ENCODE results near the gene JUNB. TPM values are rescaled to one million over a fixed set of nuclear protein-coding genes. Genes with fewer than 3 reads are reported as not detected.

The JUNB gene
- total RNA-seq, 1 donor from 2014 or later = 302 TPM

DNA sequence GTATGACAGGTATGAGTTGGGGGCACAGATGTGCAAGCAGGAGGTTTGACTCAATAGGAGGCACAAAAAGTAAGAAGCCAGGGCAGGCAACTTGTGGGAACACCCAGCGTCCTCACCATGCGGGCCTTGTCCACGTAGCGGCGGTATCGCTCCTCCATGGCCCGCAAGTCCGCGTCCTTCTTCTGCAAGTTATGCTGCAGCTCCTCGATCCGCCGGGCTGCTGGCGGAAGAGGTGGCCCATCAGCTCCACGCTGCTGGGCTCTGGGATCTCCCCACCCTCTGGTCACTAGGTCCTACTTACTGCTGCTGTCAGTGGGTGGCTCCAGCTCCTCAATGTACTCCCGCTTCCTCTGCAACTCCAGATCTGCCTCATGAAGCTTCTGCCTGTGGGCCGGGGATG is 26.6 kb upstream of the JUNB start:
- intact Hi-C loops (cut with micrococcal nuclease) = no loop called here
- Mint-ChIP-seq H3K4me3 (no peak overlapping the region), H3K27me3 (no peaks in the 10 kb centered on the region), H3K36me3 (ENCODE audit: low read depth) (no peaks in the 10 kb centered on the region), H3K9me3 (no peaks in the 10 kb centered on the region), H3K27ac (no peak overlapping the region), H3K4me1 (peaks cover 4% of the 10 kb centered on the region)
- DNase-seq = no peak

- Mint-ChIP-seq H3K27ac (no peak overlapping the region), H3K9me3 (no peaks in the 10 kb centered on the region), H3K4me1 (peaks cover 3% of the 10 kb centered on the region), H3K4me3 (peak overlapping the region; percentile 70), H3K27me3 (no peaks in the 10 kb centered on the region), H3K36me3 (ENCODE audit: low read depth) (no peaks in the 10 kb centered on the region)
- intact Hi-C loops (cut with micrococcal nuclease) = loop anchor here (1.0 to 2.0 kb wide), 2 partner anchors 30 to 81 kb away; no protein-coding TSS in a partner anchor
- DNase-seq = peak; percentile 96
These were observed 25.2 kb upstream of the JUNB start for GRCh38 chr19:12766051-12766521.

DNA sequence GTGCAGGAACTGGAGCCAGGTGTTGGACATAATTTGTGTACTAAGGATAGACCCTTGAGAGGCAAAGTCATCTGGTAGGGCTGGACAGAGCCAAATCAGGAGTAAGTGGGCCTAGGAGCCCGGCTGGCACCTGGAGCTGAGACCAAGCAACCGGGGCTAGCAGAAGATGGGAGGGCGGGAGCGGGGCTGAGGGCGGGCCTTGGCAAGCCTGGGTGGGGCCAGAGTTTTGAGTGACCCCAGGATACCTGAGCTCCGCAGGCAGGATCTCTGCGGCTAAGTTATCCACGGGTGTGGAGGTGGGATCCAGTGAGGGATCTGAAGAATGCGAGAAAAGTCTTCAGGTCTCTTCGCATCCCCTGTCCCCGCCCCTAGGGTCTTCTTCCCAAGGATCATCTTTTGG is 24.1 kb upstream of the JUNB start:
- no peaks in the 10 kb centered on the region for H3K27me3 Mint-ChIP-seq
- H3K36me3 Mint-ChIP-seq (ENCODE audit: low read depth) = no peaks in the 10 kb centered on the region
- H3K9me3 Mint-ChIP-seq = no peaks in the 10 kb centered on the region
- H3K4me3 Mint-ChIP-seq = no peak overlapping the region
- no peak for DNase-seq
- H3K27ac Mint-ChIP-seq = no peak overlapping the region
- H3K4me1 Mint-ChIP-seq = peaks cover 3% of the 10 kb centered on the region
- intact Hi-C loops (cut with micrococcal nuclease) = loop anchor here (2.0 kb wide), 1 partner anchor 80 kb away; no protein-coding TSS in a partner anchor

DNA sequence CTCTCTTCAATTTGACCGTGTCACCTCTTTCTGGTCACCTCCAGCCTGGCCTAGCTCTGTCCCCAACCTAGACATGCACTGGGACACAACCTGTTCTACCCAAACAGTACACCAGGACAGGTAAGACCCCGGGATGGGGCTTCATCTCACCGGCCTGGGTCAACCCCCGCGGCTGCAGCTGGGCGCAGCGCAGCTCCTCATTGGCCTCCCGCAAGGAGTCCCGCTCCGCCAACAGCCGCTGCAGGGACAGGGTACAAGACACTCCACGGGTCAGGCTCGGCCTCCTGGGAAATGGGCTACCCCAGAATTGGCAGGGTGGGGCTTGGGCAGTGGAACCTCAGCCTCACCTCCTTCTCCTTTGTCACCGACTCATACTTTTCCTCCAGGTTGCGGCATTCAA is 23.6 kb upstream of the JUNB start:
- DNase-seq = no peak
- H3K27me3 Mint-ChIP-seq = no peaks in the 10 kb centered on the region
- no peaks in the 10 kb centered on the region for H3K9me3 Mint-ChIP-seq
- peaks cover 3% of the 10 kb centered on the region for H3K4me1 Mint-ChIP-seq
- no peaks in the 10 kb centered on the region for H3K36me3 Mint-ChIP-seq (ENCODE audit: low read depth)
- no peak overlapping the region for H3K27ac Mint-ChIP-seq
- no peak overlapping the region for H3K4me3 Mint-ChIP-seq
- intact Hi-C loops (cut with micrococcal nuclease) = loop anchor here (2.0 kb wide), 1 partner anchor 79 kb away; no protein-coding TSS in a partner anchor

GRCh38 chr19:12769689-12770088 is 21.6 kb upstream of the JUNB start:
- Mint-ChIP-seq H3K9me3 (no peaks in the 10 kb centered on the region), H3K27me3 (no peaks in the 10 kb centered on the region), H3K4me1 (peaks cover 14% of the 10 kb centered on the region), H3K4me3 (no peak overlapping the region), H3K36me3 (ENCODE audit: low read depth) (no peaks in the 10 kb centered on the region), H3K27ac (no peak overlapping the region)
- intact Hi-C loops (cut with micrococcal nuclease) = no loop called here
- DNase-seq = peak; percentile 79

- H3K27me3 Mint-ChIP-seq = no peaks in the 10 kb centered on the region
- H3K27ac Mint-ChIP-seq = no peak overlapping the region
- H3K36me3 Mint-ChIP-seq (ENCODE audit: low read depth) = no peaks in the 10 kb centered on the region
These were observed 20.4 kb upstream of the JUNB start for GRCh38 chr19:12770922-12771321.

DNA sequence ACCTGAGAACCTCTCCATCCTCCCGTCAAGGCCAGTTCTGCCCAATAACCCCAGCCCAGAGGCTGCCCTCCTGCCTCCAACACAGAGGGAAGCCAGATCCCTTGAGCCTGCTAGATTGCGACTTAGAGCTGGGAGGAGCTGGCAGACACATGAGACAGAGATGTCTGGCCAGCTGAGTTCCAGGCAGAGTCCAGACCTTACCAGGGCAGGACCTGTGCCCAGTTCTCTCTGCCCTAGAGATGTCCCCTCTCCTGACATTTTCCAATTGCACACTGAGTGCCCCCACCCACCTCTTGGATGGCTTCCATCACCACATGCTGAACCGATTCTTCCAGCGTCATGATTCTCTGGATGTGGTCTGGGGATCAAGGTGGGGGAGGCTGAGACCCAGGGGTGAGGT is 19.0 kb upstream of the JUNB start:
- intact Hi-C loops (cut with micrococcal nuclease) = no loop called here
- Mint-ChIP-seq H3K4me1 (peaks cover 17% of the 10 kb centered on the region), H3K27ac (no peak overlapping the region), H3K9me3 (no peaks in the 10 kb centered on the region), H3K36me3 (ENCODE audit: low read depth) (no peaks in the 10 kb centered on the region), H3K27me3 (no peaks in the 10 kb centered on the region), H3K4me3 (no peak overlapping the region)
- DNase-seq = no peak

More at GRCh38 chr19:12770922-12771321, 20.4 kb upstream of the JUNB start:
- DNase-seq = no peak
- Mint-ChIP-seq H3K4me3 (no peak overlapping the region), H3K9me3 (no peaks in the 10 kb centered on the region), H3K4me1 (peaks cover 14% of the 10 kb centered on the region)
- intact Hi-C loops (cut with micrococcal nuclease) = no loop called here

DNA sequence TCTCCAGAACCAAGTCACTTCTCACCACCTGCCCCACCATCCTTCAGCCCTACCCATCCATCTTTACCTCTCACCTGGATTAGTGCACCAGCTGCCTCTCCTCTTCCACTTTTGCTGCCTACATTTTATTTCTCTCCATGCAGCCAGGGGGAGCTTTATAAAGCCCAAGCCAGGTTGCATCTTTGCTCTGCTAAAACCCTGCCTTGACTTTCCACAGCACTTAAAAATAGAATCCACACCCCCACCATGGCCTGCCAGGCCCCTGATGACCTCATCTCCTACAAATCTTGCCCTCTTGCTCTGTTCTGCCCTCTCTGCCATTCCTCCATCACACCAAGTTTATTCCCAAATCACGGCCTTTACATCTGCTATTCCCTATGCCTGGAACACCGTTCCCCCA is 17.7 kb upstream of the JUNB start:
- peaks cover 23% of the 10 kb centered on the region for H3K4me1 Mint-ChIP-seq
- intact Hi-C loops (cut with micrococcal nuclease) = no loop called here
- no peaks in the 10 kb centered on the region for H3K9me3 Mint-ChIP-seq
- peak overlapping the region; percentile 15 for H3K4me3 Mint-ChIP-seq
- peak overlapping the region; percentile 9 for H3K27ac Mint-ChIP-seq
- H3K27me3 Mint-ChIP-seq = no peaks in the 10 kb centered on the region
- no peaks in the 10 kb centered on the region for H3K36me3 Mint-ChIP-seq (ENCODE audit: low read depth)
- peak; percentile 70 for DNase-seq

DNA sequence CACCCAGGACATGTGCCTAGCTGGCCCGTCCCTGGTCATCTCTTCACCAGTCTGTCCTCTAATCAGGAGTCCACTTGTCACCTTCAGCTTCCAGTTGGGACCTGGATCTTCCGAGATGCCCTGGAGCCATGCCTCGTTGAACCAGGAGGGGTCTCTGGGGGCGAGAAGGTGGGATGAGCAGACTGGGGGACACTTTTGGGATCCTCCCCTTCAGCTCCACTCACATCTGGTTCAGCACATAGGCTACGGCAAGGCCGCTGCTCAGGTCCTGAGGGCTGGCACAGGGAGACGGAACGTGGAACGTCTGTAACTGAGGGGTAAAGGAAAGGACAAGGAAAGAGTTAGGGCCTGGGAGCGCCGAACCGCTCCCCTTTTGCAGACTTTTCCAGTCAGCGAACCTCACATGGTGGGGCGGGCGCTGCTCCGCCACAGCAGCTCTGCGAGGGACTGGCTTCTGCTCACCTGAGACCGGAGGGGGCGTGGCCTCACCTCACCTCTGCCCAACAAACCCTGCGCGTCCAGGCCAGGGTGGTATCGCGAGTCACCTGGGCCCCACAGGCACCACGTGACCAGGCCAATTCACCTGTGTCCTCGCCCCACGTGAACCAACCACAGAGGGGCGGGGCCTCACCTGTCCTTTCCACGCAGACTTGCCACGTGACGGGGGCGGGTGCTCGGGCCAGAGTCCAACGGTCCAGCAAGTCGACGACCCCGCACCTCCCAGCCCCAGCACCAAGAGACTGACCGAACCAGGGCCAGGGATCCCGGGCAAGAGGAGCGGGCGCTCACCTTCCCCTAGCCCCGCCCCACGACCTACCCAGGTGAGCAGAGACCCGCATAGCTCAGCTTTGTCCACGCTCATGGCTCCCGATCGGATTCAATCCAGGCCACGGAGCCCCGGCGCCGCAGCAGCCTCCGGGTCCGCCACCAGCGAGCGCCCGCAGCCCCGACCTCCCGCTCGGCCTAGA is 16.4 kb upstream of the JUNB start, which contains the start of gene HOOK2:
Gene HOOK2, minus strand, starts transcription at position 965 of the 968 bp plus-strand sequence. Its CDS starts 103 bp downstream, at position 862.
- Mint-ChIP-seq H3K9me3 (no peaks in the 10 kb centered on the region), H3K4me1 (peaks cover 33% of the 10 kb centered on the region), H3K27ac (peak within 1 kb of the TSS; percentile 70), H3K36me3 (ENCODE audit: low read depth) (no peaks in the 10 kb centered on the region), H3K27me3 (no peaks in the 10 kb centered on the region), H3K4me3 (peak within 1 kb of the TSS; percentile 74)
- DNase-seq = no peak
- intact Hi-C loops (cut with micrococcal nuclease) = loop anchor here (5.0 kb wide), 1 partner anchor 62 kb away; the partner anchor contains the start of gene MAST1

- Mint-ChIP-seq H3K27me3 (no peaks in the 10 kb centered on the region), H3K4me1 (peaks cover 37% of the 10 kb centered on the region), H3K36me3 (ENCODE audit: low read depth) (no peaks in the 10 kb centered on the region), H3K27ac (peak overlapping the region; percentile 92), H3K9me3 (no peaks in the 10 kb centered on the region), H3K4me3 (peak overlapping the region; percentile 96)
- intact Hi-C loops (cut with micrococcal nuclease) = loop anchor here (1.0 to 5.0 kb wide), 3 partner anchors 14 to 60 kb away; partner anchors contain the start of genes JUNB and MAST1
- peak; percentile 96 for DNase-seq
These were observed 13.9 kb upstream of the JUNB start for GRCh38 chr19:12777217-12778016.

- intact Hi-C loops (cut with micrococcal nuclease) = loop anchor here (1.0 to 5.0 kb wide), 2 partner anchors 13 to 59 kb away; partner anchors contain the start of genes JUNB and MAST1
- Mint-ChIP-seq H3K9me3 (no peaks in the 10 kb centered on the region), H3K27me3 (no peaks in the 10 kb centered on the region), H3K4me1 (peaks cover 37% of the 10 kb centered on the region), H3K4me3 (peak overlapping the region; percentile 96), H3K27ac (peak overlapping the region; percentile 92), H3K36me3 (ENCODE audit: low read depth) (no peaks in the 10 kb centered on the region)
- peak; percentile 85 for DNase-seq
These were observed 13.0 kb upstream of the JUNB start for GRCh38 chr19:12778017-12778904.

DNA sequence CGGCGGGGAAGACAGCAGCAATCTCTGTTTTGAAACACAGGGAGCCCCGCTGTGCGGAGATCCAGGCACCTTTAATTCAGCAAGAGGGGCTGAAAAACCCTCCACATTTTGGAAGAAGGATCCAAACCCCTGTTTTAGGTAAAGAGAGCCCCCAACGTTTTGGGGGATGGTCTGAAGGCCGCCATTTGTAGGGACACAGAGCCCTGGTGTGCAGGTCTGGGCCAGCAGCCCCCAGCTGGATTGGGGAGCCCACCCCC is 12.5 kb upstream of the JUNB start:
- H3K9me3 Mint-ChIP-seq = no peaks in the 10 kb centered on the region
- peak overlapping the region; percentile 92 for H3K27ac Mint-ChIP-seq
- no peak for DNase-seq
- H3K27me3 Mint-ChIP-seq = no peaks in the 10 kb centered on the region
- H3K4me1 Mint-ChIP-seq = peaks cover 35% of the 10 kb centered on the region
- H3K36me3 Mint-ChIP-seq (ENCODE audit: low read depth) = no peaks in the 10 kb centered on the region
- intact Hi-C loops (cut with micrococcal nuclease) = loop anchor here (1.0 to 5.0 kb wide), 2 partner anchors 12 to 58 kb away; partner anchors contain the start of genes JUNB and MAST1
- H3K4me3 Mint-ChIP-seq = peak overlapping the region; percentile 96

Data from activated CD4-positive, alpha-beta T cell treated with anti-CD3 and anti-CD28 coated beads, Interleukin-2, amount 10 ng/mL, durations not matched to agents 24 days and 14 days (primary cell).